Pulmonary artery endothelial cell (primary cell): ENCODE data around the gene DDX21. TPM values are rescaled to one million over a fixed set of nuclear protein-coding genes. Genes with fewer than 3 reads are reported as not detected.
"Not testable (repeated sequence)": the region's sequence is repeated elsewhere in the genome, so short reads cannot be mapped to it uniquely, and the experiment has no call there.

ENCODE experiments used
- DNase-seq: peaks from one replicate; pipeline ENCODE4 v3.0.0-alpha.2; 2011; ENCODE audit warnings: low read depth, low spot score
- total RNA-seq: library from RNA; depleted of rRNA; stranded (reverse); fragments of >200 nt; gene quantifications from 2 replicates; pipeline ENCODE4 v1.2.3, GENCODE V29; 2014

The DDX21 gene
- total RNA-seq: 152 and 176 TPM in 2 replicates

DNA sequence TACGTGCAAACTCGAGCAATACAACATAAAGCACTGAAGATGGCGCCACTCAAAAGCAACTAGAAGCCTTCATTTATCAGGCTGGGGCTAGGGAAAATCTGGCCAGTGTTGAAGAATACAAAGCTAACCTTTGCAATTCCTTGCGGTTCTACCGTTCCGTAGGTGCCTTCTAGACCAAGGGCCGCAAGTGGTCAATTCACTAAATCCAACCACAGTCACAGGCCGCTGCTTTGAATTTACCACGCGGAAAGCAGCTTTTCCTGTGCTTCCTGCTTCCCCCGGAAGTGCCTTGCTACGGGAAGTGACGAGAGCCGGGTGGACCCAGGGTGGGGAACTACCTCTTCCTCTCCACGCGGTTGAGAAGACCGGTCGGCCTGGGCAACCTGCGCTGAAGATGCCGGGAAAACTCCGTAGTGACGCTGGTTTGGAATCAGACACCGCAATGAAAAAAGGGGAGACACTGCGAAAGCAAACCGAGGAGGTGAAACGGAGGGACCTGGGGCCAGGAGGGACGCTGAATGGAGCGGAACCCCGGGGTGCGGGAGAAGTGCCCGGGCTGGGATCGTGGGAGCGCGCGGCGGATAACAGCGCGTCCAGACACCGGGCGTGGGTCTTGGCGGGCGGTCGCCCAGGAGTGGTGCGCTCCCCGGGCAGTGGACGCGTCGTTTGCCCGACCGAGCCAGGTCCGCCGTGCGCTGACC is at the start of gene DDX21:
Gene DDX21, plus strand, starts transcription at position 339 of the 701 bp plus-strand sequence. Its CDS starts 56 bp downstream, at position 395.
- peak; percentile 80 for DNase-seq

DNA sequence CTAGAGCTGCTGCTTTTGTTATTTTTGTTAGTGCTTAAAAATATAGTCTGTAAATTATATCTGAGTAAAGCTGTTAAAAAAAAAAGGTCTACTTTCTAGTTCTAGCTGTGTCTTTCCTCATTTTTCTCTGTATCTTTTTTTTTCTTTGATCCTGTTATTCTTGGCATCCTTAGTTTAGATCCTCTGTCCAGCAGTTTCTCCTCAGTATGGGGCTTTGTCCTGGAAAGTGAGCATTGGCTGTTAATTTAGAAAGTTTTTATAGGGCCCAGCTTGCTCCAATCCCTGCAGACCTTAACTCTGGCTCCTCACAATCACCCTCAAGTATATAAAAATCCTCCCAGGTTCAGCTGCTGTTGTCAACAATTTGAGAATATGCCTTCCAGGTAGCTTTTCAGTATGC is 31.4 kb upstream of the DDX21 start:
- DNase-seq: no peak

- DNase-seq: no peak
These were observed 30.5 kb upstream of the DDX21 start for GRCh38 chr10:68925489-68925888.

DNA sequence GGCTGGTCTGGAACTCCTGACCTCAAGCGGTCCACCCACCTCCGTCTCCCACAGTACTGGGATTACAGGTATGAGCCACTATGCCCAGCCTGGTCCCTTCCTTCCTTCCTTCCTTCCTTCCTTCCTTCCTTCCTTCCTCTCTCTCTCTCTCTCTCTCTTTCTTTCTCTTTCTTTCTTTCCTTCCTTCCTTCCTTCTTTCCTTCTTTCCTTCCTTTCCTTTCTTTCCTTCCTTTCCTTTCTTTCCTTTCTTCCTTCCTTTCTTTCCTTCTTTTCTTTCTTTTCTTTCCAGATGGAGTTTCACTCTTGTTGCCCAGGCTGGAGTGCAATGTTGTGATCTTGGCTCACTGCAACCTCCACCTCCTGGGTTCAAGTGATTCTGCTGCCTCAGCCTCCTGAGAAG is 26.8 kb upstream of the DDX21 start:
- DNase-seq: not testable (repeated sequence)

DNA sequence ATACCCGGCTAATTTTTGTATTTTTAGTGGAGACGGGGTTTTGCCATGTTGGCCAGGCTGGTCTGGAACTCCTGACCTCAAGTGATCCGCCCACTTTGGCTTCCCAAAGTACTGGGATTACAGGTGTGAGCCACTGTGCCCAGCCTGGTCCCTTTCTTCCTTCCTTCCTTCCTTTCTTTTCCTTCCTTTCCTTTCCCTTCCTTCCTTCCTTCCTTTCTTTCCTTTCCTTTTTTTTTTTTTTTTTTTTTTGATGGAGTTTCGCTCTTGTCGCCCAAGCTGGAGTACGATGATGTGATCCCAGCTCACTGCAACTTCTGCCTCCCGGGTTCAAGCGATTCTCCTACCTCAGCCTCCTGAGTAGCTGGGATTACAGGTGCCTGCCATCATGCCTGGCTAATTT is 26.1 kb upstream of the DDX21 start:
- not testable (repeated sequence) for DNase-seq

GRCh38 chr10:68932860-68933259 is 23.1 kb upstream of the DDX21 start:
- DNase-seq: not testable (repeated sequence)

DNA sequence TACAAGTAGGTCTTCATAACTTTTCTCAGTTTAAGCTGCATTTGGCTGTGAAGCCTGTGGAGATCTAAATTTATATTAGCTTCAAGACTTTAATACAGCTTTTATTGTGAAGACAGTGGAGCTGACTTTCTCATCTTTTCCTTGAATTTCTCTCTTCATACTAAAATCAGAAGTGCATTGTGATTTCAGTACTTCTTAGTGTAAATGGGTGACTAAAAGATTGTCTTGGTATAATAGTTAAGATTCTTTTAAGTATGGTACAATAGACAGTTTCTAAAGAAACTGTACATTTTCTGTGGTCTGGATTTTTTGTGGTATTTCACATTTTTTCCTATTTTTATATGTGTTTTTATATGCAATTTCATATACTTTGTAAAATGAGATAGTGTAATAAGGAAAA is 21.0 kb upstream of the DDX21 start:
- DNase-seq: no peak

DNA sequence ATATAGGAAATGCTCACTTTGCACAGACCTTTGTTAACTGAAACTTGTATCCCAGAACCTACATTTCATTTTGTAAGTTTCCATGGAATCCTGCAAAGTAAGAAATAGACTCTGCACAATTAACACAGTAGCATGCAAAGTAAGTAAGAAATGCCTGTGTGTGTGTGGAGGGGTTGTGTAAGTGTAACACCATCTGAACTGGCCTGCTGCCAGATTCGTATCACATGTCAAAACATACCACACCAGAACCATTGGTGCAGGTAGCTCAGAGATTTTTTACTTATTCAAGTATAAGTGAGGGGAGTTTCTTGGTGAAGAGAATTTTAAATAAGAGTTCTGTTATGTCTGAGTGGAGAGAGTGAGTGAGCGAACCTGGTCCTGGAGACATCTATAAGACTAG is 17.9 kb upstream of the DDX21 start:
- no peak for DNase-seq

DNA sequence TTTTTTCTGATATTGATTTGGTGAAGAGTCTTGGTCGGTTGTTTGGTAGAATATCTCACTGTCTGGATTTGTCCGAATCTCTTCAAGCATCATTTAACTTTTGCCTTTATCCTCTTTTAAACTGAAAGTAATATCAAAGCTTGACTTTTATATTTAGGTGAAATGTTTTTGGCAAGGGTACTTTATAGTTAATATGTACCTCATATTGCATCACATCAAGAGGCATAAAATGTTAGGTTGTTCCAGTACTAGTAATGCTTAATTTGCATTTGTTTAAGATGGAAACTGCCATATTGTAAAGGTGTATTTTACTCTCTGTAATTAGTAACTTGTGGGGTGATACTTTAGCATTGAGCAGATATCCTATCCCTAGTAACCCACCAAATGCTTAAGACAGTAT is 17.1 kb upstream of the DDX21 start:
- no peak for DNase-seq

- DNase-seq: not testable (repeated sequence)
These were observed 15.1 kb upstream of the DDX21 start for GRCh38 chr10:68940917-68941316.

GRCh38 chr10:68950598-68950997 is 5.4 kb upstream of the DDX21 start:
- DNase-seq: no peak

- no peak for DNase-seq
These were observed 1.1 kb upstream of the DDX21 start for GRCh38 chr10:68954904-68955303.

DNA sequence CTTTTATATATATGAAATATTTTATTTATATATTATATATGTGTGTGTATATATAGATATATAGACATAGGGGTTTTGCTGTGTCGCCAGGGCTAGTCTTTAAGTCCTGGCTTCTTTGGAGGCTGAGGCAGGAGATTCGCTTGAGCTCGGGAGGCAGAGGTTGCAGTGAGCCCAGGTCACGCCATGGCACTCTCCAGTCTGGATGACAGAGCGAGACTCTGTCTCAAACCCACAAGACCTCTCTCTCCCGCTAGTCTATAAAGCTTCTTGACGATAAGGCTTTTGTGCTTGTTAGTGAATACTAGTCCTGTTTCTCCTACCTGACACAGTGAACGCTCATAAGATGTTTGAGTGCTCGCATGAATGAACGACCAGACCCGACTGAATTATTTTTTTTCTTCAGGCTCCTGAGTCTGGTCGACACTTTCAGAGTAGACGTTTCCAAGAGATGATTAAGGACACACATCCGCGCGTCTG is 577 bp upstream of the DDX21 start:
- no peak for DNase-seq

GRCh38 chr10:68957284-68957615 is 1.3 kb downstream of the DDX21 start:
- DNase-seq: no peak

GRCh38 chr10:68957654-68958053 is 1.7 kb downstream of the DDX21 start:
- DNase-seq: no peak

- DNase-seq: no peak
These were observed 3.9 kb downstream of the DDX21 start for GRCh38 chr10:68959695-68960527.

- no peak for DNase-seq
These were observed 7.2 kb downstream of the DDX21 start for GRCh38 chr10:68963151-68963550.

DNA sequence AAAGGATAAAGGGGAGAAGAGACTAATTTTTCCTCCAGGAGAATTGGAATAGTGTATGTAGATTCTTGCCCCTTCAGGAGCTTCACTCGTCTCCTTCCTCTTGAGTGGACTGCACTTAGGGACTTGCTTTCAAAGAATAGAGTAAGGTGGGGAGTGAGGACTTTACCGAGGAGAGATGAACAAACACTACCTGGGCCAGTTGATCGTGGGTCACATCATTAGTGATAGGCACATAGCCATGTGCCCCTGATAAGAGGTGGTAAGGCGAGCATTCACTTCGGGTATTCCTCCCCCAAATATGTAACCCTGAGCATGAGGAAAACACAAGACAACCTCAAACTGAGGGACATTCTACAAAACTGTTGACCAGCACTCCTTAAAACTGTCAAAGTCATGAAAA is 18.0 kb downstream of the DDX21 start:
- no peak for DNase-seq

- DNase-seq: not testable (repeated sequence)
These were observed 20.0 kb downstream of the DDX21 start for GRCh38 chr10:68975936-68976473.

- DNase-seq: not testable (repeated sequence)
These were observed 23.8 kb downstream of the DDX21 start for GRCh38 chr10:68979738-68980137.

- no peak for DNase-seq
These were observed 25.1 kb downstream of the DDX21 start for GRCh38 chr10:68981074-68981473.

GRCh38 chr10:68982389-68982788 is 26.4 kb downstream of the DDX21 start:
- DNase-seq: no peak
